Dermis lymphatic vessel endothelial cell (primary cell): ENCODE results near the gene VDAC1. TPM values are rescaled to one million over a fixed set of nuclear protein-coding genes. Genes with fewer than 3 reads are reported as not detected.

Experiments used
- total RNA-seq: library from RNA; depleted of rRNA; stranded (reverse); fragments of >200 nt; gene quantifications from 2 replicates; pipeline ENCODE4 v1.2.1, GENCODE V29; 2014

The VDAC1 gene, protein sequence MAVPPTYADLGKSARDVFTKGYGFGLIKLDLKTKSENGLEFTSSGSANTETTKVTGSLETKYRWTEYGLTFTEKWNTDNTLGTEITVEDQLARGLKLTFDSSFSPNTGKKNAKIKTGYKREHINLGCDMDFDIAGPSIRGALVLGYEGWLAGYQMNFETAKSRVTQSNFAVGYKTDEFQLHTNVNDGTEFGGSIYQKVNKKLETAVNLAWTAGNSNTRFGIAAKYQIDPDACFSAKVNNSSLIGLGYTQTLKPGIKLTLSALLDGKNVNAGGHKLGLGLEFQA
- 182 and 284 TPM in 2 replicates for total RNA-seq

GRCh38 chr5:134004626-134005416 is at the start of gene VDAC1:
Gene VDAC1, minus strand, starts transcription at chr5:134004975. Its CDS starts 11,963 bp downstream, at chr5:133993012.

GRCh38 chr5:133968204-133968980 is 36.4 kb downstream of the VDAC1 start, which contains the start of gene C5orf15:
Gene C5orf15, minus strand, starts transcription at chr5:133968625. Its CDS starts 41 bp downstream, at chr5:133968584.

Other genes starting within 250 kb of the VDAC1 start
- gene C5orf15, start 36.4 kb downstream of the VDAC1 start, total RNA-seq, result 24.9 and 29.6 TPM in 2 replicates
- 0.09 and 0.11 TPM in 2 replicates for gene TCF7, start 109.7 kb upstream of the VDAC1 start, total RNA-seq
- 166 and 255 TPM in 2 replicates for gene SKP1, start 172.0 kb upstream of the VDAC1 start, total RNA-seq
- gene PPP2CA, start 221.1 kb upstream of the VDAC1 start, total RNA-seq, result 53.3 and 59.3 TPM in 2 replicates